B cell (primary cell): ENCODE results near the gene MORC4. TPM values are rescaled to one million over a fixed set of nuclear protein-coding genes. Genes with fewer than 3 reads are reported as not detected.

Experiments
- ATAC-seq: fragments of 200-7000 bp; cut with Tn5 transposase; one replicate; pipeline ENCODE4 v1.10.0; 2021; ENCODE audit warnings: low read depth, mild to moderate bottlenecking, moderate number of reproducible peaks, moderate library complexity
- CTCF ChIA-PET: fragments of 350-600 bp; sonication (Branson Sonifier 250); formaldehyde crosslinking; loops from one replicate; lab custom pipeline; 2021; ENCODE audit warnings: antibody characterized with exemption, inconsistent platforms; lab: Charles Lee
- POLR2A ChIA-PET: fragments of 350-600 bp; sonication (Branson Sonifier 250); formaldehyde crosslinking; loops from one replicate; lab custom pipeline; 2021; ENCODE audit warnings: antibody characterized with exemption; lab: Charles Lee
- DNase-seq: peaks from one replicate; pipeline ENCODE4 v3.0.0; 2013
- H2AFZ ChIP-seq: 2 replicates; pipeline ENCODE4 v1.6.1; 2012; ENCODE audit warnings: mild to moderate bottlenecking, low read depth, low read length; ENCODE audit not compliant: insufficient read depth, poor library complexity, severe bottlenecking
- H3K27ac ChIP-seq, 2 donors: 1 replicate in 1 of 2; 2 replicates in 1 of 2; pipeline ENCODE4 v1.5.1; 2012 to 2013; ENCODE audit warnings: low read length in 2 of 2, mild to moderate bottlenecking in 2 of 2, moderate library complexity in 1 of 2
- H3K27me3 ChIP-seq, 4 experiments: fragments of 200-600 bp in 1 of 4; sonication (generic) in 1 of 4; replicated peaks in 1 of 4; 1 replicate in 2 of 4; 2 replicates in 2 of 4; pipeline versions ENCODE4 v1.6.1 to v1.7.0; 2013 to 2016; ENCODE audit warnings: low read length in 3 of 4, mild to moderate bottlenecking in 2 of 4, mixed read lengths in 1 of 4, moderate library complexity in 1 of 4; ENCODE audit not compliant: insufficient read depth in 4 of 4, control insufficient read depth in 3 of 4; ENCODE audit errors: control extremely low read depth in 1 of 4
- H3K36me3 ChIP-seq, 2 experiments: replicated peaks in 1 of 2; 1 replicate in 1 of 2; 2 replicates in 1 of 2; pipeline versions ENCODE4 v1.6.1 to v1.7.1; 2013; ENCODE audit warnings: low read length in 1 of 2; ENCODE audit not compliant: insufficient read depth in 2 of 2, control insufficient read depth in 1 of 2; ENCODE audit errors: control extremely low read depth in 1 of 2, extremely low read depth in 1 of 2
- H3K4me1 ChIP-seq, 2 donors: fragments of 200-600 bp in 1 of 2; sonication (generic) in 1 of 2; 1 replicate in 1 of 2; 2 replicates in 1 of 2; pipeline versions ENCODE4 v1.5.1 to v1.6.1; 2013 to 2017; ENCODE audit warnings: low read length in 2 of 2; ENCODE audit not compliant: control insufficient read depth in 2 of 2, insufficient read depth in 2 of 2
- H3K4me2 ChIP-seq: replicated peaks from 2 replicates; pipeline ENCODE3; 2012; ENCODE audit warnings: mild to moderate bottlenecking, low read depth, low read length; ENCODE audit not compliant: poor library complexity, severe bottlenecking
- H3K4me3 ChIP-seq, 5 experiments: fragments of 200-600 bp in 1 of 5; sonication (generic) in 1 of 5; 1 replicate in 3 of 5; 2 replicates in 2 of 5; pipeline versions ENCODE4 v1.5.1 to v1.7.0; 2011 to 2016; ENCODE audit warnings: low read length in 4 of 5, mild to moderate bottlenecking in 4 of 5, low read depth in 2 of 5, control low read depth in 1 of 5, moderate library complexity in 1 of 5; ENCODE audit not compliant: insufficient read depth in 1 of 5; ENCODE audit errors: control extremely low read depth in 1 of 5, extremely low read depth in 1 of 5
- H3K79me2 ChIP-seq: fragments of 200-600 bp; sonication (generic); one replicate; pipeline ENCODE4 v1.6.0; 2016; ENCODE audit warnings: low read length; ENCODE audit not compliant: control insufficient read depth, insufficient read depth
- H3K9ac ChIP-seq: fragments of 200-600 bp; sonication (generic); 2 replicates; pipeline ENCODE4 v1.6.1; 2017; ENCODE audit warnings: mild to moderate bottlenecking, low read length, moderate library complexity
- H3K9me3 ChIP-seq, 3 donors: one replicate each; pipeline versions ENCODE4 v1.6.1 to v1.7.1; 2013; ENCODE audit warnings: low read length in 2 of 3; ENCODE audit not compliant: control insufficient read depth in 2 of 3, insufficient read depth in 1 of 3; ENCODE audit errors: control extremely low read depth in 1 of 3
- H4K20me1 ChIP-seq: 2 replicates; pipeline ENCODE4 v1.6.0; 2012; ENCODE audit warnings: mild to moderate bottlenecking, low read length; ENCODE audit not compliant: insufficient read depth, control insufficient read depth, poor library complexity, severe bottlenecking
- H3K27ac Mint-ChIP-seq: one replicate; pipeline ENCODE4 v1.8.0; 2021; ENCODE audit warnings: mixed read lengths
- H3K27me3 Mint-ChIP-seq: one replicate; pipeline ENCODE4 v1.8.0; 2021; ENCODE audit warnings: mixed read lengths
- H3K4me1 Mint-ChIP-seq: one replicate; pipeline ENCODE4 v1.8.0; 2021; ENCODE audit warnings: mixed read lengths
- H3K4me3 Mint-ChIP-seq: one replicate; pipeline ENCODE4 v1.8.0; 2021; ENCODE audit warnings: mixed read lengths
- H3K9me3 Mint-ChIP-seq: one replicate; pipeline ENCODE4 v1.8.0; 2022; ENCODE audit warnings: mixed read lengths; ENCODE audit not compliant: insufficient read depth
- CTCF ChIP-seq: fragments of 200-600 bp; IDR thresholded peaks from one replicate; pipeline ENCODE4 v1.8.0; 2022; ENCODE audit warnings: antibody characterized with exemption, mild to moderate bottlenecking
- EZH2 ChIP-seq: IDR thresholded peaks from 2 replicates; pipeline ENCODE4 v1.6.1; 2012; ENCODE audit warnings: borderline replicate concordance, low read depth, mild to moderate bottlenecking, moderate library complexity, low read length; ENCODE audit not compliant: insufficient read depth, poor library complexity, severe bottlenecking
- WGBS: methylation state at CpG from one replicate; pipeline ENCODE4 v1.1.5; 2013; ENCODE audit warnings: missing lambda C conversion rate; ENCODE audit not compliant: insufficient coverage; 5-methylcytosine and 5-hydroxymethylcytosine counted together
- intact Hi-C: fragments of 100-400 bp; cut with micrococcal nuclease; formaldehyde crosslinking; loops from one replicate; pipeline ENCODE4 v1.10.0; 2022
- polyA plus RNA-seq: library from polyadenylated mRNA; depleted of rRNA; stranded (reverse); fragments of >200 nt; gene quantifications from 2 replicates; pipeline ENCODE4 v1.2.3, GENCODE V29; 2012
- total RNA-seq, 2 donors: library from RNA; stranded (reverse); fragments of 120-200 nt in 1 of 2; gene quantifications; 1 replicate in 1 of 2; 2 replicates in 1 of 2; pipeline versions ENCODE4 v1.2.3 to v1.2.4, GENCODE V29; 2013 to 2022

Gene MORC4
- total and polyA plus RNA-seq, 2 donors (not counting 1 experiment from before 2014, with no cell fraction given): 1.1 to 6.3 TPM

DNA sequence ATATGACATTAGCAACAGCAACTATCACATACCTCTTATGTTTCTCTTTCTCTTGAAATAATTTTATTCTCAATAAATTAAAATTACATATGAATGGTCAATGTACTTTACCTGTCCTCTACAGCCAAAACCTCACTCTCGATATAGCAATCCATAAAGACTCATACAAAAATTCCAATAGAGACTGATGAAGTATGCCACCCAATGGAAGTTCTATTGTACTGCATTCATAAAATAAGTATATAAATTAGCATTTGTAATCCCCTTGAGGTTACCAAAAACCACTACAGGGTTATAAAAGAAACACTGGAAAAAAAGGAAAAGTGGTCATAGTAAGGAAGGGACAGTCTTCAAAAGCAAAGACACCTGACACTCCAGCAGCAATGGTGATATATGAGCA is 47.0 kb downstream of the MORC4 start:
- Mint-ChIP-seq H3K4me3 (no peak overlapping the region), H3K27me3 (no peaks in the 10 kb centered on the region), H3K27ac (no peak overlapping the region), H3K9me3 (no peaks in the 10 kb centered on the region), H3K4me1 (peaks cover 2% of the 10 kb centered on the region)
- H3K36me3 ChIP-seq: no peaks in the 10 kb centered on the region
- H3K27ac ChIP-seq: no peak overlapping the region
- no peak overlapping the region for H2AFZ ChIP-seq
- no peak overlapping the region for H3K9ac ChIP-seq
- ATAC-seq (no peak), DNase-seq (no peak)
- H3K79me2 ChIP-seq: no peaks in the 10 kb centered on the region
- ChIA-PET CTCF (no interaction called here), POLR2A (no interaction called here)
- no peak for TF ChIP-seq EZH2
- no peak for TF ChIP-seq CTCF
- H4K20me1 ChIP-seq: no peaks in the 10 kb centered on the region
- H3K27me3 ChIP-seq: no peaks in the 10 kb centered on the region
- H3K9me3 ChIP-seq: no peaks in the 10 kb centered on the region
- intact Hi-C loops: no loop called here
- H3K4me1 ChIP-seq: no peaks in the 10 kb centered on the region
- H3K4me2 ChIP-seq: no peak overlapping the region
- no peak overlapping the region for H3K4me3 ChIP-seq
- no CpG with 5 or more reads among the region's 1 CpG for WGBS

DNA sequence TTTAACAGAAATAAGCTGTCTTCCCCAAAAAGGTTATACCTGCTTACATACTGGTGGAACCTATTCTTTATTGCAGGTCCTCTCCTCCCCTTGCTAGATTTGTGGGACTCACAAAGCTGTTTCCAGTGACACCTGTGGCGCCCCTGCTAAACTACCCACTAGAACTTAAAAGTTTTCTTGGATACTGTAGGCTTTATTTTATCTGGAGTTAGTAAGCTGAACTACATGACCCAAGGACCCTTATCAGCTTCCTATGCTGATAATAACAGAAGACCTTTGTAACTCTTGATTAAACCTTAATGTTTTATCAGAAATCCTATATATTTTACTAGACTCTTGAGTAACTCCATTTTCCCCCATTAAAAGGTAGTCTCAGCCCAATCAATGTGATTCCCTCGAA is 47.5 kb downstream of the MORC4 start:
- DNase-seq (no peak), ATAC-seq (no peak)
- ChIA-PET CTCF (no interaction called here), POLR2A (no interaction called here)
- Histone ChIP-seq H3K9ac (no peak overlapping the region), H3K4me1 (no peaks in the 10 kb centered on the region), H3K27ac (no peak overlapping the region), H3K27me3 (no peaks in the 10 kb centered on the region), H3K4me3 (no peak overlapping the region), H3K36me3 (no peaks in the 10 kb centered on the region), H4K20me1 (no peaks in the 10 kb centered on the region), H3K79me2 (no peaks in the 10 kb centered on the region), H2AFZ (no peak overlapping the region), H3K4me2 (no peak overlapping the region), H3K9me3 (no peaks in the 10 kb centered on the region)
- no peak for TF ChIP-seq CTCF
- no peak for TF ChIP-seq EZH2
- Mint-ChIP-seq H3K27ac (no peak overlapping the region), H3K27me3 (no peaks in the 10 kb centered on the region), H3K9me3 (no peaks in the 10 kb centered on the region), H3K4me1 (peaks cover 2% of the 10 kb centered on the region), H3K4me3 (no peak overlapping the region)
- intact Hi-C loops: no loop called here
- WGBS: no CpG with 5 or more reads among the region's 2 CpGs
